Central memory CD8-positive, alpha-beta T cell (primary cell): ENCODE measurements around the gene TRMT44.

ENCODE experiments used
- ATAC-seq: fragments of 150-1000 bp; cut with Tn5 transposase; replicated peaks from 2 replicates; pipeline ENCODE4 v1.10.0; 2022; ENCODE audit warnings: mild to moderate bottlenecking, moderate FRiP score, moderate number of reproducible peaks; ENCODE audit not compliant: poor library complexity, severe bottlenecking; ENCODE audit errors: extremely low read depth
- DNase-seq, 2 donors: peaks; one replicate each; pipeline ENCODE4 v3.0.0; 2021; ENCODE audit warnings: low spot score in 2 of 2
- H3K27ac Mint-ChIP-seq: one replicate; pipeline ENCODE4 v1.8.0; 2022; ENCODE audit warnings: low read depth, mild to moderate bottlenecking, moderate library complexity, mixed read lengths
- H3K27me3 Mint-ChIP-seq: one replicate; pipeline ENCODE4 v1.8.0; 2022; ENCODE audit warnings: mixed read lengths
- H3K36me3 Mint-ChIP-seq: one replicate; pipeline ENCODE4 v1.8.0; 2022; ENCODE audit warnings: mild to moderate bottlenecking, moderate library complexity, mixed read lengths; ENCODE audit not compliant: insufficient read depth
- H3K4me1 Mint-ChIP-seq: one replicate; pipeline ENCODE4 v1.8.0; 2022; ENCODE audit warnings: mixed read lengths
- H3K4me3 Mint-ChIP-seq: one replicate; pipeline ENCODE4 v1.8.0; 2022; ENCODE audit warnings: mild to moderate bottlenecking, moderate library complexity, mixed read lengths
- H3K9me3 Mint-ChIP-seq: one replicate; pipeline ENCODE4 v1.8.0; 2022; ENCODE audit warnings: mixed read lengths

TRMT44 gene

DNA sequence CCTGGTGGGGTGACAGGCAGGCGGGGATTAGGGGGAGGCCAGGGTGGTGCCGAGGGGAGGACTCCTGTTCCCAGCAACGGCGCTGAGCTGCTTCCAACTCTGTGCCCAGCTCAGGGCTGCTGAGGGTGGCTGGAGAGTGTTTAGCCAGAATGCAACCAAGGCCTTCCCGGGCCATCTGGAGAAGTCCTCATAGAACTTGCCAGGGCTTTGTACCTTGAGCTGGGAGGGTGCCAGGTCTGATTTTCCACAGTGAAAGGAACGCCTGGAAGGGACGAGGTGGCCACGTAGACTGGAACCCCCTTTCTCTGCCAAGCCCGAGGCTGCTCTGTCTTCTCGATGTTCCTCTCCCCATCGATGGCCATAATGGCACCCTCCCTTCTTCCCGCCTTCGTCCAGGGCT is 82.6 kb downstream of the TRMT44 start:
- no peak for ATAC-seq
- peaks cover 17% of the 10 kb centered on the region for H3K27me3 Mint-ChIP-seq
- H3K4me3 Mint-ChIP-seq: no peak overlapping the region
- no peaks in the 10 kb centered on the region for H3K9me3 Mint-ChIP-seq
- H3K4me1 Mint-ChIP-seq: no peaks in the 10 kb centered on the region
- no peak overlapping the region for H3K27ac Mint-ChIP-seq
- no peaks in the 10 kb centered on the region for H3K36me3 Mint-ChIP-seq
- no peak for DNase-seq

DNA sequence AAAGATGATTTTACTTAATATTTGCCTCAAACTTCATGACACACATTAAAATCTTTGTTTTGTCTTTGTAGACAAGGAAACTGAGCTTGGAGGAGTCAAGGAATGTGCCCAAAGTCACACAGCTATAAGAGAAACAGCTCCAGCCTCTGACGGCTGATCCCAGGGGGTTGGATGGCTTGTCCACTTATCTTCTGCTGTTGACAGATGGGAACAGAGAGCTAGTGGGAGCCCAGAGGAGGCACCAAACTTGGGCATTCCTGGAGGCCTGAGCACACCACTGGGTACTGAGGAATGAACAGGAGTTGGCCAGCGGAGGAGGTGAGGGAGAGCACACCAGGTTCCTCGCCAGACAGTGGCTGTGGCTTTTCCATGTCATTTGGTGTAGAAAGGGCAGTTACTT is 83.2 kb downstream of the TRMT44 start:
- H3K9me3 Mint-ChIP-seq: no peaks in the 10 kb centered on the region

DNA sequence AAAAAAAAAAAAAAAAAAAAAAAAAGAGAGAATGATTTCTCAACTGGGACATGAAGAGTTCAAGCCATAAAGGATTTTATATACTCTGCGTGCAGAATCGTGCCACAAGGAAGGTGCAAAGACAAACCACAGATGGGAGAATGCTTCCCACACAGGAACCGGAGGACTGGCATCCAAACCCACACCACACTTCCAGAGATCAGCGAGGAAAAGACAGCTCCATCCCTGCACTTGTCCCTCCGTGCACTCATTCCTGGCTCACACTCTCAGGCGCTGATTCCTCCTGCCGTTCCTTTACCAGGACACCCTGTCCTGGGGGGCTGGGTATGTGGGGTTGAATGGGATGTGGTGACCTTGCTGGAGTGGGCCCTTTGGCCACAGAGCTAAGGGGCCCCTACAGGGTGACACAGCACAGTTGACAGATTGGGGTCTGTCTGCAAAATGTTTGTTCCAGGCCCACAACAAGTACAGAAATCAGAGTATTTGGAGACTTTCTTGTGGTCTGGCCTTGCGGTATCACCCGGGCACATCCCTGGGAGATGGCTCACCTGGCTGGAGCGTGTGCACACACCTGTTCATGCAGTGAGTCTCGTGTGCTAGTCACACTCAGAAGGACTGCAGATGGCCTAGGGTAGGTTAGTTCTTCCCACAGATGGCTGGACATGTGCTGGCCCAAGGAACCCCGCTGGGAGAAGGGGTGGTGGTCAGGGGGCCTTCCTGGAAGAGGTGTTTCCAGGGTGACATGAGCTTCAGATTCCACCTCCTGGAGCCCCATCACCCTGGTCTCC is 84.2 kb downstream of the TRMT44 start:
- no peak overlapping the region for H3K27ac Mint-ChIP-seq
- no peaks in the 10 kb centered on the region for H3K9me3 Mint-ChIP-seq
- no peak overlapping the region for H3K4me3 Mint-ChIP-seq
- ATAC-seq (no peak), DNase-seq (no peak)
- no peaks in the 10 kb centered on the region for H3K36me3 Mint-ChIP-seq
- H3K4me1 Mint-ChIP-seq: no peaks in the 10 kb centered on the region
- H3K27me3 Mint-ChIP-seq: peaks cover 9% of the 10 kb centered on the region

More for the DNA sequence above, 83.2 kb downstream of the TRMT44 start:
- no peak overlapping the region for H3K4me3 Mint-ChIP-seq
- DNase-seq (no peak), ATAC-seq (no peak)
- H3K4me1 Mint-ChIP-seq: no peaks in the 10 kb centered on the region
- peaks cover 17% of the 10 kb centered on the region for H3K27me3 Mint-ChIP-seq
- H3K36me3 Mint-ChIP-seq: no peaks in the 10 kb centered on the region
- H3K27ac Mint-ChIP-seq: no peak overlapping the region

DNA sequence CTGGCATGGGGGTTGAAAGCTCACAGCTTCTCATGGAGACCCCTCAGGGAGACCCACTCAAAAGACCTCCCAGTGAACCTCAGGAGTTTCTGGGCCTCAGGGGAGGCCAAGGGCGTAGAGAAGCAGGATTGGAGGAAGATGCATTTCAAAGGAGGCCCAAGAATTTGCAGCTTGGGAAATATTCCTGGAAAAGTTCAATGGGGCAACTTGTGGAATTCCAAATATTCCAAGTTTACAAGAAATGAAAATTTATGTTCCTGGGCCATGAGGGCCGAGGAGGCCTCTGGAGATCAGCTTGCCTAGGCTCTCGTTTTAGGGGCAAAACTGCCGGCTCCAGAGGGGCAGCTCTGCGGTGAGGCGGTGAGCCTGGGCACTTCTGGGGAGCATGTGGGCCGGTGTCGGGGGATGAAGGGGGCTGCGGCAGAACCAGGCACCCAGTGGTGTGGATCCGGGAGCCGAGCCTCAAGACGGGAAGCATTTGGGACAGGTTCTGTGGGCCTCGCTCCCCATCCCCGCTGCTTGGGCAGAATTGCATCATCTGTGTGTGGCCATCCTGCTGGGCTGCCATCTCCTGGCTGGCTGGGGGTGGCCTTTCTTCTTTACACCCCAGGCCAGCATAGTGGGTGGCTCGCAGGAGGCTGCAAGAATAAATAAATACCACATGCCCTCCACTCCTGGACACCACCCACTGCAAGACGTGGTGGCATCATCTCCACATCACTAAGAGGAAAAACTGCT is 85.0 kb downstream of the TRMT44 start:
- Mint-ChIP-seq H3K4me1 (no peaks in the 10 kb centered on the region), H3K4me3 (no peak overlapping the region), H3K9me3 (no peaks in the 10 kb centered on the region), H3K27me3 (peaks cover 14% of the 10 kb centered on the region), H3K27ac (no peak overlapping the region), H3K36me3 (no peaks in the 10 kb centered on the region)
- no peak for ATAC-seq
- DNase-seq: no peak
